SK-N-SH (cell line): Measurements from ENCODE around the gene BRD3. TPM values are rescaled to one million over a fixed set of nuclear protein-coding genes. Genes with fewer than 3 reads are reported as not detected.

Source experiments
- CTCF ChIA-PET: fragments of 300-600, 350-600 bp; formaldehyde crosslinking; extraction: SDS; loops from one replicate; lab custom pipeline; 2021; lab: Yijun Ruan, JAX
- POLR2A ChIA-PET: fragments of 350-600 bp; sonication (Branson Sonifier 250); formaldehyde crosslinking; extraction: SDS; loops from one replicate; lab custom pipeline; 2020; ENCODE audit warnings: antibody characterized with exemption, inconsistent platforms; lab: Yijun Ruan, JAX
- DNase-seq: peaks from one replicate; pipeline ENCODE4 v3.0.0; 2012
- H2AFZ ChIP-seq: fragments of 200-600 bp; sonication (generic); 2 replicates; pipeline ENCODE4 v1.8.1; 2016; ENCODE audit warnings: antibody characterized with exemption, mild to moderate bottlenecking, low read depth
- H3F3A ChIP-seq: fragments of 200-600 bp; sonication (generic); replicated peaks from 2 replicates; pipeline ENCODE3; 2016; ENCODE audit warnings: antibody characterized with exemption, mild to moderate bottlenecking; ENCODE audit not compliant: insufficient read depth
- H3K27ac ChIP-seq, 2 experiments: fragments of 200-500 bp in 1 of 2; fragments of 200-600 bp in 1 of 2; sonication (Bioruptor generic) in 1 of 2; sonication (generic), shearing (Covaris generic) in 1 of 2; 2 replicates each; pipeline versions ENCODE4 v1.5.1 to v1.6.1; 2014 to 2016; ENCODE audit warnings: low read depth in 2 of 2, inconsistent platforms in 1 of 2, low read length in 1 of 2, mild to moderate bottlenecking in 1 of 2, mixed read lengths in 1 of 2
- H3K27me3 ChIP-seq: fragments of 200-600 bp; sonication (generic), shearing (Covaris generic); 2 replicates; pipeline ENCODE4 v1.6.1; 2016; ENCODE audit warnings: mixed run types; ENCODE audit not compliant: insufficient read depth
- H3K36me3 ChIP-seq, 2 experiments: fragments of 200-500 bp in 1 of 2; fragments of 200-600 bp in 1 of 2; sonication (Bioruptor generic) in 1 of 2; sonication (generic) in 1 of 2; replicated peaks in 1 of 2; 2 replicates each; pipeline versions ENCODE3 to v1.5.1; 2014 to 2016; ENCODE audit warnings: low read length in 1 of 2, mild to moderate bottlenecking in 1 of 2; ENCODE audit not compliant: insufficient read depth in 2 of 2, control insufficient read depth in 1 of 2
- H3K4me1 ChIP-seq, 2 experiments: fragments of 200-500 bp in 1 of 2; fragments of 200-600 bp in 1 of 2; sonication (Bioruptor generic) in 1 of 2; sonication (generic), shearing (Covaris generic) in 1 of 2; 2 replicates each; pipeline versions ENCODE4 v1.5.1 to v1.6.1; 2014 to 2016; ENCODE audit warnings: low read depth in 1 of 2, low read length in 1 of 2, mixed run types in 1 of 2; ENCODE audit not compliant: insufficient read depth in 2 of 2, control insufficient read depth in 1 of 2
- H3K4me2 ChIP-seq: fragments of 200-600 bp; sonication (generic), shearing (Covaris generic); 2 replicates; pipeline ENCODE4 v1.6.1; 2017; ENCODE audit warnings: mixed run types
- H3K4me3 ChIP-seq, 2 experiments: fragments of 200-500 bp in 1 of 2; fragments of 200-600 bp in 1 of 2; sonication (Bioruptor generic) in 1 of 2; sonication (generic), shearing (Covaris generic) in 1 of 2; 2 replicates each; pipeline versions ENCODE4 v1.5.1 to v1.8.1; 2014 to 2016; ENCODE audit warnings: low read depth in 2 of 2, inconsistent platforms in 1 of 2, low read length in 1 of 2, mild to moderate bottlenecking in 1 of 2, mixed read lengths in 1 of 2, moderate library complexity in 1 of 2
- H3K79me2 ChIP-seq: fragments of 200-600 bp; sonication (generic); 2 replicates; pipeline ENCODE4 v1.8.1; 2017; ENCODE audit warnings: mild to moderate bottlenecking; ENCODE audit not compliant: insufficient read depth
- H3K9ac ChIP-seq: fragments of 200-600 bp; sonication (generic); 2 replicates; pipeline ENCODE4 v1.6.1; 2017; ENCODE audit warnings: mixed run types
- H3K9me2 ChIP-seq: fragments of 200-600 bp; sonication (generic); 2 replicates; pipeline ENCODE4 v1.6.1; 2017; ENCODE audit warnings: mixed run types
- H3K9me3 ChIP-seq: fragments of 200-600 bp; sonication (generic); 2 replicates; pipeline ENCODE4 v1.6.1; 2017; ENCODE audit warnings: mixed run types, mild to moderate bottlenecking, moderate library complexity
- H4K20me1 ChIP-seq: fragments of 200-600 bp; sonication (generic); 2 replicates; pipeline ENCODE4 v1.6.1; 2017; ENCODE audit warnings: mild to moderate bottlenecking, mixed run types; ENCODE audit not compliant: insufficient read depth
- CTCF ChIP-seq: fragments of 200-600 bp; sonication (generic); IDR thresholded peaks from 2 replicates; pipeline ENCODE4 v1.6.1; 2017; ENCODE audit warnings: antibody characterized with exemption, mild to moderate bottlenecking, moderate library complexity
- FOXM1 ChIP-seq: IDR thresholded peaks from 2 replicates; pipeline ENCODE4 v1.4.0; 2012; ENCODE audit warnings: low read depth, mild to moderate bottlenecking
- GATA2 ChIP-seq: sonication (generic); formaldehyde crosslinking; IDR thresholded peaks from 2 replicates; pipeline ENCODE4 v1.5.0; 2020; ENCODE audit warnings: mild to moderate bottlenecking, missing genetic modification reagents
- POLR2AphosphoS5 ChIP-seq: IDR thresholded peaks from 2 replicates; pipeline ENCODE4 v1.6.1; 2012; ENCODE audit warnings: low read depth, low read length
- RCOR1 ChIP-seq: fragments of 150-350 bp; IDR thresholded peaks from 2 replicates; pipeline ENCODE4 v1.6.1; 2017; ENCODE audit warnings: antibody characterized with exemption, low read length
- RFX5 ChIP-seq: IDR thresholded peaks from 2 replicates; pipeline ENCODE4 v1.6.1; 2012; ENCODE audit warnings: mild to moderate bottlenecking, improper control_type of control experiment, low read length
- RXRA ChIP-seq: IDR thresholded peaks from 2 replicates; pipeline ENCODE4 v1.4.0; 2012; ENCODE audit warnings: low read depth, mild to moderate bottlenecking, borderline replicate concordance
- SIN3A ChIP-seq: IDR thresholded peaks from 2 replicates; pipeline ENCODE4 v1.6.1; 2012; ENCODE audit warnings: low read depth, mild to moderate bottlenecking, low read length, moderate library complexity, borderline replicate concordance
- SMC3 ChIP-seq: IDR thresholded peaks from 2 replicates; pipeline ENCODE4 v1.6.1; 2012; ENCODE audit warnings: low read depth, low read length, improper control_type of control experiment
- USF1 ChIP-seq: IDR thresholded peaks from 2 replicates; pipeline ENCODE4 v1.4.0; 2012; ENCODE audit warnings: low read depth, borderline replicate concordance
- USF2 ChIP-seq: fragments of 150-350 bp; IDR thresholded peaks from 2 replicates; pipeline ENCODE4 v1.6.1; 2017; ENCODE audit warnings: antibody characterized with exemption, low read length, low read depth, borderline replicate concordance
- YY1 ChIP-seq: IDR thresholded peaks from 2 replicates; pipeline ENCODE4 v1.4.0; 2012; ENCODE audit warnings: low read depth, mild to moderate bottlenecking
- WGBS: methylation state at CpG from one replicate; pipeline ENCODE4 v1.1.6; 2017; ENCODE audit warnings: low lambda C conversion rate; 5-methylcytosine and 5-hydroxymethylcytosine counted together
- polyA plus RNA-seq, 3 experiments: library from polyadenylated mRNA; depleted of rRNA; stranded (reverse); fragments of >200 nt; gene quantifications; 2 replicates each; pipeline ENCODE4 v1.2.3, GENCODE V29; 2012

The BRD3 gene
- polyA plus RNA-seq, 1 of the 3 experiments (the other 2 are of a cell fraction), result 11.4 TPM

- CTCF ChIA-PET, result no interaction called here
Observed at GRCh38 chr9:134071149-134071548, 3.3 kb upstream of the BRD3 start.

More at GRCh38 chr9:134071149-134071548, 3.3 kb upstream of the BRD3 start:
- peaks cover 4% of the 10 kb centered on the region for H3F3A ChIP-seq
- no peak overlapping the region for H2AFZ ChIP-seq
- no peak for DNase-seq
- no peaks in the 10 kb centered on the region for H3K36me3 ChIP-seq
- peaks cover 32% of the 10 kb centered on the region; the same call in 1 of the 2 replicates for H3K27me3 ChIP-seq
- H3K79me2 ChIP-seq, result peaks cover 10% of the 10 kb centered on the region
- peaks cover 0 to 2% of the 10 kb centered on the region in 2 experiments; a peak in 1 of 4 replicates for H3K4me1 ChIP-seq
- H3K27ac ChIP-seq, result no peak overlapping the region
- POLR2A ChIA-PET, result no interaction called here
- 73% methylated on average over 12 of the region's 12 CpGs for WGBS
- no peak overlapping the region for H3K9ac ChIP-seq
- no peak overlapping the region for H3K4me2 ChIP-seq
- no peaks in the 10 kb centered on the region for H3K9me3 ChIP-seq
- no peaks in the 10 kb centered on the region for H3K9me2 ChIP-seq
- TF ChIP-seq RCOR1 (no peak), GATA2 (no peak), SMC3 (no peak), YY1 (no peak), CTCF (no peak), RFX5 (no peak), POLR2AphosphoS5 (no peak), USF1 (no peak), RXRA (no peak), SIN3A (no peak), FOXM1 (no peak), USF2 (no peak)
- H3K4me3 ChIP-seq, result no peak overlapping the region
- peaks cover 6% of the 10 kb centered on the region; the same call in 1 of the 2 replicates for H4K20me1 ChIP-seq
